Progenitor cell of endocrine pancreas (in vitro differentiated cells): ENCODE results near the gene ITPRID1. TPM values are rescaled to one million over a fixed set of nuclear protein-coding genes. Genes with fewer than 3 reads are reported as not detected.

Experiments
- DNase-seq: peaks from one replicate; pipeline ENCODE4 v3.0.0; 2021; ENCODE audit warnings: low spot score; ENCODE audit not compliant: unreplicated experiment
- H3K27ac Mint-ChIP-seq: 2 replicates; pipeline ENCODE4 v1.8.0; 2021; ENCODE audit warnings: mild to moderate bottlenecking, moderate library complexity, mixed read lengths
- H3K27me3 Mint-ChIP-seq: 2 replicates; pipeline ENCODE4 v1.8.0; 2021; ENCODE audit warnings: mixed read lengths
- H3K36me3 Mint-ChIP-seq: 2 replicates; pipeline ENCODE4 v1.8.0; 2022; ENCODE audit warnings: mixed read lengths; ENCODE audit not compliant: insufficient read depth
- H3K4me1 Mint-ChIP-seq: 2 replicates; pipeline ENCODE4 v1.8.0; 2021; ENCODE audit warnings: low read depth, mixed read lengths
- H3K4me3 Mint-ChIP-seq: 2 replicates; pipeline ENCODE4 v1.8.0; 2021; ENCODE audit warnings: low read depth, mild to moderate bottlenecking, moderate library complexity, mixed read lengths
- H3K9me3 Mint-ChIP-seq: 2 replicates; pipeline ENCODE4 v1.8.0; 2021; ENCODE audit warnings: low read depth, mixed read lengths
- total RNA-seq: library from RNA; stranded (reverse); gene quantifications from 2 replicates; pipeline ENCODE4 v1.2.1, GENCODE V29; 2021
- TF ChIP-seq, protein P1 (sequence below): fragments of 200-600 bp; sonication (generic); IDR thresholded peaks from one replicate; pipeline ENCODE4 v1.5.0; 2021; ENCODE audit warnings: antibody characterized with exemption, mild to moderate bottlenecking; ENCODE audit not compliant: unreplicated experiment

ITPRID1 gene
- total RNA-seq, 1 donor from 2014 or later, result 3.9 TPM

DNA sequence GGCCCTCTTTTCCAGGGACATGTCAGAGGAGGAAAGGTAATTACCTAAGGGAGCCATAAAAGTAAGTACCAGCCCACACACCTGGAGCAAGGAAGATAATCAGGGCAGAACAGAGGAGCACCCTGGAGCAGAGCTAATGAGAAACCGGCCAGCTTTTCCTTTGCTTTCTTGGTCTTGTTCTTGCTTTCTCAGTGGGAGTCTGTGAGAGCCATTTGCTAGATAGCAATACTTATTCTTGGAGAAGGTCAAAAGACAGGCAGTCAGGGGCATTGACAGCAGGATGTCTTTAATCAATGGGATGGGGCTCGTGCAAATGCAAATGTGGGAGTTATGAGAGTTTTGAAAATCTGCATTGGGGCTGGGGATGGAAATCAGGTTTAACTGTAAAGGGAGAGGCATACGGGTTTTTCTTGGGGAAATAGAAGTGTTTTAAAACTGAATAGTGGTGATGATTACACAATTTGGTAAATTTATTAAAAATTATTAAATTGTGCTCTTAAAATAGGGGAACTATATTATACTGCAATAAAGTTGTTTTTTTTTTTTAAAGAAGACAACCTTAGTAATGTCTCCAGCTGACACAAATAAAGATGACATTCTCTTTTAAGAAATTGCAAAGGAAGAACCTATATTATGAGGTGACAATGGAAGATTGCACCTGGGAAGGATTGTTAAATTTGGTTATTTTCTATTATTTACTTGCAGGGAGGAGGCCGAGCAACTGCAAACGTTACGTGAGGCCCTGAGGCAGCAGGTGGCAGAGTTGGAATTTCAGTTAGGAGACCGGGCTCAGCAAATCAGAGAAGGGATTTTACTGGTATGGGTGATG is 137.6 kb downstream of the ITPRID1 start:
- no peak for DNase-seq
- Mint-ChIP-seq H3K27ac (no peak overlapping the region), H3K9me3 (no peaks in the 10 kb centered on the region), H3K4me3 (no peak overlapping the region), H3K27me3 (no peaks in the 10 kb centered on the region), H3K36me3 (no peaks in the 10 kb centered on the region), H3K4me1 (peaks cover 8% of the 10 kb centered on the region)
- TF ChIP-seq, protein P1, sequence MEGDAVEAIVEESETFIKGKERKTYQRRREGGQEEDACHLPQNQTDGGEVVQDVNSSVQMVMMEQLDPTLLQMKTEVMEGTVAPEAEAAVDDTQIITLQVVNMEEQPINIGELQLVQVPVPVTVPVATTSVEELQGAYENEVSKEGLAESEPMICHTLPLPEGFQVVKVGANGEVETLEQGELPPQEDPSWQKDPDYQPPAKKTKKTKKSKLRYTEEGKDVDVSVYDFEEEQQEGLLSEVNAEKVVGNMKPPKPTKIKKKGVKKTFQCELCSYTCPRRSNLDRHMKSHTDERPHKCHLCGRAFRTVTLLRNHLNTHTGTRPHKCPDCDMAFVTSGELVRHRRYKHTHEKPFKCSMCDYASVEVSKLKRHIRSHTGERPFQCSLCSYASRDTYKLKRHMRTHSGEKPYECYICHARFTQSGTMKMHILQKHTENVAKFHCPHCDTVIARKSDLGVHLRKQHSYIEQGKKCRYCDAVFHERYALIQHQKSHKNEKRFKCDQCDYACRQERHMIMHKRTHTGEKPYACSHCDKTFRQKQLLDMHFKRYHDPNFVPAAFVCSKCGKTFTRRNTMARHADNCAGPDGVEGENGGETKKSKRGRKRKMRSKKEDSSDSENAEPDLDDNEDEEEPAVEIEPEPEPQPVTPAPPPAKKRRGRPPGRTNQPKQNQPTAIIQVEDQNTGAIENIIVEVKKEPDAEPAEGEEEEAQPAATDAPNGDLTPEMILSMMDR, result no peak

DNA sequence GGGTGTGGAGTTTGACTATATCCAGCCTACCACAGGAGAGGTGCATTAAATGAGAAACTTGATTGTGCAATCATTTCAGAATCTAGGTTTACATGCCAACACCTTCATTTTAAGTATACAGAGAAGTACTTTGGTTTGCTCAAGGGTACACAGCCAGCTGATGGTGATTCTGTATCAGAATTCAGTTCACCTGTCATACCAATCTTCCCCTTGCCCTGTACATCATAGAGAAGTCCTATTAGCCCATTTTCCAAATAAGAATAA is 138.1 kb downstream of the ITPRID1 start:
- Mint-ChIP-seq H3K27ac (no peak overlapping the region), H3K4me1 (peaks cover 8% of the 10 kb centered on the region), H3K36me3 (no peaks in the 10 kb centered on the region), H3K27me3 (no peaks in the 10 kb centered on the region), H3K4me3 (no peak overlapping the region), H3K9me3 (no peaks in the 10 kb centered on the region)
- TF ChIP-seq, protein P1, result no peak
- DNase-seq, result no peak

DNA sequence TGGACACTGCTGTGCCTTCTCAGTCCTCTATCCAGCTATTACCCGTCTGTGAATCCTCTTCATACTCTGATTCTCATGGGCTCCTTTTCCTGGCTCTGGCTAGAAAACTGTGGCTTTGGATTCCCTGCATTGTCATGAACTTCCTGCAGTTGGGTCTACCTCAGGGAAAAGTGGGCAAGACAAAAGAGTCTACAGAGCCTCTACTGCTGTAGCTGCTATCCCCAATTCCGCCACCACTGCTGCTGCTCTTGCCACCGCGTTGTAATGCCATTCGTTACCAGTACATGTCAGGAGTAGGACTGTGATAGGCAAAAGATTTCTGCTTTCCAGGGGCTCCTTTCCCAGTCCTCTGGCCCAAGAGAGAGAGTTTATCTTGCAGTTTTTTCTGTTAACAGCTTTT is 149.2 kb downstream of the ITPRID1 start:
- H3K27ac Mint-ChIP-seq, result no peak overlapping the region
- no peak for DNase-seq
- H3K9me3 Mint-ChIP-seq, result no peaks in the 10 kb centered on the region
- no peaks in the 10 kb centered on the region for H3K27me3 Mint-ChIP-seq
- no peaks in the 10 kb centered on the region for H3K4me1 Mint-ChIP-seq
- no peak overlapping the region for H3K4me3 Mint-ChIP-seq
- no peaks in the 10 kb centered on the region for H3K36me3 Mint-ChIP-seq
- TF ChIP-seq, protein P1, result peak; percentile 26

DNA sequence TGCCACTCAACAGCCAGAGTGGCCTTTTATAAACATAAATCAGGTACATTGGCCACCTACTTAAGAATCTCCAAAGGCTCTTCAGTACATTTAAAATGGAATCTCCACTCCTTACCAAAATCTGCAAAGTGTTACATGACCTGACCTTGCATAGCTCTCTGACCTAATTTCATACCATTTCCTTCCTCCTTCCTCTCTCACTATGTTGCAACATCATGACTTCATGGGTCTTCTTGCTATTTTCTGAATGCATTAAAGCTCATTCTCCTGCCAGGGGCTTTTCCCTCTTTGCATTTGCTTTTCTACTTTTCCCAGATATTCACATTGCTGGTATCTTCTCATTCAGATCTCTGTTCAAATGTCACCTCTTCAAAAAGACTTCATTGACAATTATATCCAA is 151.0 kb downstream of the ITPRID1 start:
- Mint-ChIP-seq H3K4me3 (no peak overlapping the region), H3K9me3 (no peaks in the 10 kb centered on the region), H3K27ac (no peak overlapping the region), H3K27me3 (no peaks in the 10 kb centered on the region), H3K36me3 (no peaks in the 10 kb centered on the region), H3K4me1 (no peaks in the 10 kb centered on the region)
- TF ChIP-seq, protein P1, result no peak
- DNase-seq, result no peak

DNA sequence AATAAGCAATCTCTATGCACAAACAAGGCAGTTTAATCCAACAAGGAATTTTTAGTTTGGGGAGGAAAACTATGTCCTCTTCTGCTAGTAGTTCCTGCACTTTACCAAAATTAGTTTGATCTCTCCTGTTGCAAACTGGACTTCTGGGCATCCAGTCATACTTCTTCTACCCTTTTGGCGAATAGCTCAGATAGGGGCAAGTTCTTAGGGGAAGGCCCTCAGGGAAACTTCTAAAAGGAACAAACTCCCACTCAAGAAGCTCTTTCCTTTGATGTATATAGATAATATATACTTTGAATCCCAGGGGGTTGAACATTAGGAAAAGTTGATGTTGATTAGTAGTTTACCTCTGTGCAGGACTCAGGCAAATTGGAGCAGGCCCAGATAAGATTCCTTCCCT is 151.7 kb downstream of the ITPRID1 start:
- H3K9me3 Mint-ChIP-seq, result no peaks in the 10 kb centered on the region
- TF ChIP-seq, protein P1, result no peak
- H3K27me3 Mint-ChIP-seq, result no peaks in the 10 kb centered on the region

More for the DNA sequence above, 151.7 kb downstream of the ITPRID1 start:
- Mint-ChIP-seq H3K27ac (no peak overlapping the region), H3K4me3 (no peak overlapping the region), H3K36me3 (no peaks in the 10 kb centered on the region), H3K4me1 (no peaks in the 10 kb centered on the region)
- no peak for DNase-seq
